Stimulated activated CD8-positive, alpha-beta memory T cell treated with anti-CD3 and anti-CD28 coated beads, Interleukin-12 subunit alpha, Interleukin-12 subunit beta, amount 100 ng/mL, for 4 hours (primary cell): ENCODE measurements around the gene OR6V1.
"Not testable (repeated sequence)": the region's sequence is repeated elsewhere in the genome, so short reads cannot be mapped to it uniquely, and the experiment has no call there.

Source experiments
- DNase-seq: peaks from one replicate; pipeline ENCODE4 v3.0.0-alpha.2; 2020; ENCODE audit warnings: low read depth

Gene OR6V1

GRCh38 chr7:143042790-143043271 lies 9.3 kb upstream of the OR6V1 start:
- DNase-seq: no peak

GRCh38 chr7:143043391-143043790 lies 8.8 kb upstream of the OR6V1 start:
- no peak for DNase-seq

GRCh38 chr7:143046426-143046851 lies 5.7 kb upstream of the OR6V1 start:
- DNase-seq: no peak

- no peak for DNase-seq
Measured at GRCh38 chr7:143047326-143047725, 4.8 kb upstream of the OR6V1 start.

GRCh38 chr7:143048827-143049226 lies 3.3 kb upstream of the OR6V1 start:
- DNase-seq: no peak

GRCh38 chr7:143049362-143049761 lies 2.8 kb upstream of the OR6V1 start:
- no peak for DNase-seq

GRCh38 chr7:143050931-143051330 lies 1.2 kb upstream of the OR6V1 start:
- no peak for DNase-seq

- no peak for DNase-seq
Measured at GRCh38 chr7:143054621-143055020, 2.5 kb downstream of the OR6V1 start.

- no peak for DNase-seq
Measured at GRCh38 chr7:143055754-143056153, 3.6 kb downstream of the OR6V1 start.

- DNase-seq: no peak
Measured at GRCh38 chr7:143063741-143064140, 11.6 kb downstream of the OR6V1 start.

- DNase-seq: no peak
Measured at GRCh38 chr7:143068446-143068845, 16.3 kb downstream of the OR6V1 start.

- DNase-seq: no peak
Measured at GRCh38 chr7:143069912-143070500, 17.9 kb downstream of the OR6V1 start.

GRCh38 chr7:143073556-143073955 lies 21.4 kb downstream of the OR6V1 start:
- no peak for DNase-seq

GRCh38 chr7:143074141-143074540 lies 22.0 kb downstream of the OR6V1 start:
- DNase-seq: no peak

- DNase-seq: no peak
Measured at GRCh38 chr7:143085109-143085508, 33.0 kb downstream of the OR6V1 start.

GRCh38 chr7:143085610-143086009 lies 33.5 kb downstream of the OR6V1 start:
- DNase-seq: not testable (repeated sequence)

GRCh38 chr7:143088549-143089231 lies 36.5 kb downstream of the OR6V1 start:
- DNase-seq: not testable (repeated sequence)

- no peak for DNase-seq
Measured at GRCh38 chr7:143096146-143096545, 44.0 kb downstream of the OR6V1 start.

- not testable (repeated sequence) for DNase-seq
Measured at GRCh38 chr7:143099579-143099978, 47.4 kb downstream of the OR6V1 start.
